Measurements from ENCODE around the gene IKZF3.

DNA sequence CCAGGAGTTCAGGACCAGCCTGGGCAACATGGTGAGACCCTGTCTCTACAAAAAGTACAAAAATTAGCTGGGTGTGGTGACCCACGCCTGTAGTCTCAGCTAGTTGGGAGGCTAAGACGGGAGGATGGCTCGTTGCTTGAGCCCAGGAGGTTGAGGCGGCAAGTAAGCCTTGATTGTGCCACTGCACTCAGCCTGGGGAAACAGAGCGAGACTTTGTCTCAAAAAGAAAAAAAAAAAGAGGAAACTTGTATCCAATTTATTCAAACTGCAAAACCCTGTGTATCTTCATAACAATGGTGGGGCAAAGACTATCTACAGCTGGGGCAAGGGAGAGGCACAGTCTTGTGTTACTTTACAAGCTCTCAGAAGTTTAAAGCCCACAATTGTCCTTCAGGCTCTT is 104.9 kb downstream of the IKZF3 start:
- TF ChIP-seq, protein P1, sequence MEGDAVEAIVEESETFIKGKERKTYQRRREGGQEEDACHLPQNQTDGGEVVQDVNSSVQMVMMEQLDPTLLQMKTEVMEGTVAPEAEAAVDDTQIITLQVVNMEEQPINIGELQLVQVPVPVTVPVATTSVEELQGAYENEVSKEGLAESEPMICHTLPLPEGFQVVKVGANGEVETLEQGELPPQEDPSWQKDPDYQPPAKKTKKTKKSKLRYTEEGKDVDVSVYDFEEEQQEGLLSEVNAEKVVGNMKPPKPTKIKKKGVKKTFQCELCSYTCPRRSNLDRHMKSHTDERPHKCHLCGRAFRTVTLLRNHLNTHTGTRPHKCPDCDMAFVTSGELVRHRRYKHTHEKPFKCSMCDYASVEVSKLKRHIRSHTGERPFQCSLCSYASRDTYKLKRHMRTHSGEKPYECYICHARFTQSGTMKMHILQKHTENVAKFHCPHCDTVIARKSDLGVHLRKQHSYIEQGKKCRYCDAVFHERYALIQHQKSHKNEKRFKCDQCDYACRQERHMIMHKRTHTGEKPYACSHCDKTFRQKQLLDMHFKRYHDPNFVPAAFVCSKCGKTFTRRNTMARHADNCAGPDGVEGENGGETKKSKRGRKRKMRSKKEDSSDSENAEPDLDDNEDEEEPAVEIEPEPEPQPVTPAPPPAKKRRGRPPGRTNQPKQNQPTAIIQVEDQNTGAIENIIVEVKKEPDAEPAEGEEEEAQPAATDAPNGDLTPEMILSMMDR (IDR thresholded peaks at IDR 0.05), result no peak
- no peak for TF ChIP-seq POLR2AphosphoS5 (IDR thresholded peaks at IDR 0.05)
